ENCODE measurements around the gene ZNF831.
A peak's percentile ranks its signal among the peaks of the same experiment; 100 is the strongest.

ZNF831 gene

DNA sequence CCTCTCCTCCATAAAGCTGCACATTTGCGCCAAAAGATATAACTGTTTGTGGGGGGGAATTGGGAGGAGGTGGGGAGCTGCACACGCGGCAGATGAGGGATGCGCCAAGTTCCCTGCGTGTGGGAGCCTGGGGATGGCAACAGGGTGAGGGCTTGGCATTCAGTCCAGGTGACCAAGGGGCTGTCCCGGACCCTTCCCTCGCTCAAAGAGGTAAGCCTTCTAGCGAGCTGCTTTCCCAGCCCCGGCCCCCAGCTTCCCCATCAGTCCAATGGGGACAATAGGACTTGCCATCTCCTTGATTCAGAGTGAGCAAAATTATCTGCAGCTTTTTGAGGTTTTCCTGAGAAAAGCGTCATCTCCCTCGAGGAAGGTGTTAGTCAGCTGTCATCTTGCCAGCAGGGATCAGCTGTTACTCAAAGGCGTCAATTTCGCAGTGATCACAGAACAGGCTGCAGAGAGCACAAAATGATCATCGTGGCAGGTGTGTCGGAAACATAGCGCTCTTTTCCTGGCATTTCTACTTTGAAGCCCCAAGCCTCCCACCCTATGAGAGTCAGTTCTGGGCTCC is 21.3 kb downstream of the ZNF831 start:
- no peak overlapping the region for H3K23ac ChIP-seq (ENCODE audit: low read length in 2 of 2)
- no peak overlapping the region for H4K8ac ChIP-seq (ENCODE audit: low read length)
- H3K9me3 ChIP-seq (ENCODE audit: control insufficient read depth, low read length) = no peaks in the 10 kb centered on the region
- peak overlapping the region in 1 of 2 experiments; percentile 33 for H3K4me3 ChIP-seq (ENCODE audit: insufficient read depth in 1 of 2, low read depth in 1 of 2, low read length in 2 of 2)
- no peak overlapping the region for H3K14ac ChIP-seq (ENCODE audit: low read length in 2 of 2)
- H2BK15ac ChIP-seq (ENCODE audit: low read depth, poor library complexity, severe bottlenecking) = no peak overlapping the region
- H2AK5ac ChIP-seq (ENCODE audit: low read length, severe bottlenecking) = no peak overlapping the region
- H3K27ac ChIP-seq (ENCODE audit: low read length, poor library complexity, severe bottlenecking) = no peak overlapping the region
- H3K4ac ChIP-seq (ENCODE audit: low read depth in 1 of 2, low read length in 2 of 2) = no peak overlapping the region
- no peak overlapping the region for H3K4me2 ChIP-seq (ENCODE audit: low read length, poor library complexity, severe bottlenecking)
- H2BK12ac ChIP-seq (ENCODE audit: low read length in 2 of 2) = no peak overlapping the region
- H3K27me3 ChIP-seq (ENCODE audit: control insufficient read depth in 1 of 2, insufficient read depth in 1 of 2, low read length in 2 of 2) = peaks cover 0 to 50% of the 10 kb centered on the region in 2 experiments
- H3K79me1 ChIP-seq (replicated peaks; ENCODE audit: low read length, poor library complexity, severe bottlenecking) = no peaks in the 10 kb centered on the region
- no peaks in the 10 kb centered on the region for H3K36me3 ChIP-seq (ENCODE audit: control insufficient read depth in 1 of 2, insufficient read depth in 2 of 2, low read depth in 1 of 2, low read length in 2 of 2)
- no peaks in the 10 kb centered on the region for H3K4me1 ChIP-seq (ENCODE audit: control insufficient read depth, insufficient read depth, low read depth, low read length)
- no peak overlapping the region for H4K91ac ChIP-seq (ENCODE audit: low read length)
- H3K9ac ChIP-seq (ENCODE audit: low read length) = no peak overlapping the region
- no peak overlapping the region for H2BK5ac ChIP-seq (ENCODE audit: low read depth, low read length, poor library complexity, severe bottlenecking)
- WGBS = 81% methylated on average over 16 of the region's 16 CpGs
- H2BK120ac ChIP-seq (ENCODE audit: low read depth, low read length) = no peak overlapping the region
- H3K18ac ChIP-seq (ENCODE audit: low read depth in 1 of 2, low read length in 2 of 2) = no peak overlapping the region
- DNase-seq = no peak
- no peak overlapping the region for H2AFZ ChIP-seq (ENCODE audit: low read depth, low read length)

DNA sequence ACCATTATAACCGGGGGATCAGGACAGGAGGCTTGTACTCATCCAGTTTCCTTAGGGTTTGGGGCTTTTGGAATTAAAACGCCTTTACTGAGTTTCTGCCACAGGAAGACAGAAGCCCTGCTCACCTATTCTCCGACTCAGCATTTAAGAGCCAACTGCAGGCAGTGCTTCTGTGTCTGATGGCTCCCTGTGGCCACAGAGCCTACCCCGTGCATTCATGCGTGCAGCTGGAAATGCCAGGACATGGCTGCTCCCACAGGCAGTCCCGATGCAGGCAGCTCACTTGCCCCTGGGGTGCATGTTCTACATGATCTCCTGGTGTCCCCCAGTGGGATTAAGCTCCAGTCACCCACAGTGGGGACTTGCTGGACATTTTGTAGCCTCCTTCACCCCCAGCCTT is 22.2 kb downstream of the ZNF831 start:
- no peak for DNase-seq
- no peak overlapping the region for H3K27ac ChIP-seq (ENCODE audit: low read length, poor library complexity, severe bottlenecking)
- no peak overlapping the region for H2BK5ac ChIP-seq (ENCODE audit: low read depth, low read length, poor library complexity, severe bottlenecking)
- no peak overlapping the region for H3K14ac ChIP-seq (ENCODE audit: low read length in 2 of 2)
- WGBS = 75% methylated on average over 6 of the region's 6 CpGs
- no peak overlapping the region for H3K18ac ChIP-seq (ENCODE audit: low read depth in 1 of 2, low read length in 2 of 2)
- no peak overlapping the region for H2BK15ac ChIP-seq (ENCODE audit: low read depth, poor library complexity, severe bottlenecking)
- H3K4me3 ChIP-seq (ENCODE audit: insufficient read depth in 1 of 2, low read depth in 1 of 2, low read length in 2 of 2) = no peak overlapping the region
- H3K9ac ChIP-seq (ENCODE audit: low read length) = no peak overlapping the region
- H2AK5ac ChIP-seq (ENCODE audit: low read length, severe bottlenecking) = no peak overlapping the region
- no peaks in the 10 kb centered on the region for H3K36me3 ChIP-seq (ENCODE audit: control insufficient read depth in 1 of 2, insufficient read depth in 2 of 2, low read depth in 1 of 2, low read length in 2 of 2)
- H3K27me3 ChIP-seq (ENCODE audit: control insufficient read depth in 1 of 2, insufficient read depth in 1 of 2, low read length in 2 of 2) = peaks cover 0 to 55% of the 10 kb centered on the region in 2 experiments
- no peak overlapping the region for H4K91ac ChIP-seq (ENCODE audit: low read length)
- no peak overlapping the region for H2BK12ac ChIP-seq (ENCODE audit: low read length in 2 of 2)
- H3K4ac ChIP-seq (ENCODE audit: low read depth in 1 of 2, low read length in 2 of 2) = no peak overlapping the region
- H3K23ac ChIP-seq (ENCODE audit: low read length in 2 of 2) = no peak overlapping the region
- H3K4me2 ChIP-seq (ENCODE audit: low read length, poor library complexity, severe bottlenecking) = no peak overlapping the region
- no peak overlapping the region for H2AFZ ChIP-seq (ENCODE audit: low read depth, low read length)
- H4K8ac ChIP-seq (ENCODE audit: low read length) = no peak overlapping the region
- H3K9me3 ChIP-seq (ENCODE audit: control insufficient read depth, low read length) = no peaks in the 10 kb centered on the region
- H3K79me1 ChIP-seq (replicated peaks; ENCODE audit: low read length, poor library complexity, severe bottlenecking) = no peaks in the 10 kb centered on the region
- no peaks in the 10 kb centered on the region for H3K4me1 ChIP-seq (ENCODE audit: control insufficient read depth, insufficient read depth, low read depth, low read length)
- H2BK120ac ChIP-seq (ENCODE audit: low read depth, low read length) = no peak overlapping the region

DNA sequence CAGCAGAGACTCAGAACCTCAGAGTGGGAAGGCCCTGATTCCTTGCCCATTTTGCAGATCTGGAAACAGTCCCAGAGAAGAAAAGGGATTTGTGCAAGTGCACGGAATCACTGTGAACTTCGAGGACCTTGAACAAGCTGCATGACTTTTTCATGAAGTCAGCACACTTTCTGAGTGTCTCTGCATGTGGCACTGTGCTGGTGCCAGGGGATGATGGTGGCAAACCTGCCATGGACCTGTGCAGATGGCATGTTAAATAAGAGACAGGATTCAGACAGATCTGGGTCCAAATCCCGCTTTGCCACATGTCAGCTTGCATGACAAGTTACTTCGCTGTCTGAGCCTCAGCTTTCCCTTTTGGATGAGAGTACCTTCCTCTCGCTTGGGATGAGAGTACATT is 26.8 kb downstream of the ZNF831 start:
- no peak overlapping the region for H3K18ac ChIP-seq (ENCODE audit: low read depth in 1 of 2, low read length in 2 of 2)
- 77% methylated on average over 5 of the region's 5 CpGs for WGBS
- H3K79me1 ChIP-seq (replicated peaks; ENCODE audit: low read length, poor library complexity, severe bottlenecking) = no peaks in the 10 kb centered on the region
- no peak overlapping the region for H4K8ac ChIP-seq (ENCODE audit: low read length)
- no peak overlapping the region for H3K23ac ChIP-seq (ENCODE audit: low read length in 2 of 2)
- H3K4me1 ChIP-seq (ENCODE audit: control insufficient read depth, insufficient read depth, low read depth, low read length) = no peaks in the 10 kb centered on the region
- H3K9ac ChIP-seq (ENCODE audit: low read length) = no peak overlapping the region
- H2BK120ac ChIP-seq (ENCODE audit: low read depth, low read length) = no peak overlapping the region
- H3K27ac ChIP-seq (ENCODE audit: low read length, poor library complexity, severe bottlenecking) = no peak overlapping the region
- no peak overlapping the region for H3K4ac ChIP-seq (ENCODE audit: low read depth in 1 of 2, low read length in 2 of 2)
- no peaks in the 10 kb centered on the region for H3K9me3 ChIP-seq (ENCODE audit: control insufficient read depth, low read length)
- no peak overlapping the region for H2BK15ac ChIP-seq (ENCODE audit: low read depth, poor library complexity, severe bottlenecking)
- H4K91ac ChIP-seq (ENCODE audit: low read length) = no peak overlapping the region
- no peak overlapping the region for H3K4me2 ChIP-seq (ENCODE audit: low read length, poor library complexity, severe bottlenecking)
- H2BK5ac ChIP-seq (ENCODE audit: low read depth, low read length, poor library complexity, severe bottlenecking) = no peak overlapping the region
- no peak overlapping the region for H2AK5ac ChIP-seq (ENCODE audit: low read length, severe bottlenecking)
- no peak for DNase-seq
- no peak overlapping the region for H3K14ac ChIP-seq (ENCODE audit: low read length in 2 of 2)
- H3K4me3 ChIP-seq (ENCODE audit: insufficient read depth in 1 of 2, low read depth in 1 of 2, low read length in 2 of 2) = no peak overlapping the region
- no peaks in the 10 kb centered on the region for H3K36me3 ChIP-seq (ENCODE audit: control insufficient read depth in 1 of 2, insufficient read depth in 2 of 2, low read depth in 1 of 2, low read length in 2 of 2)
- H2BK12ac ChIP-seq (ENCODE audit: low read length in 2 of 2) = no peak overlapping the region
- H3K27me3 ChIP-seq (ENCODE audit: control insufficient read depth in 1 of 2, insufficient read depth in 1 of 2, low read length in 2 of 2) = peaks cover 0 to 45% of the 10 kb centered on the region in 2 experiments
- no peak overlapping the region for H2AFZ ChIP-seq (ENCODE audit: low read depth, low read length)

DNA sequence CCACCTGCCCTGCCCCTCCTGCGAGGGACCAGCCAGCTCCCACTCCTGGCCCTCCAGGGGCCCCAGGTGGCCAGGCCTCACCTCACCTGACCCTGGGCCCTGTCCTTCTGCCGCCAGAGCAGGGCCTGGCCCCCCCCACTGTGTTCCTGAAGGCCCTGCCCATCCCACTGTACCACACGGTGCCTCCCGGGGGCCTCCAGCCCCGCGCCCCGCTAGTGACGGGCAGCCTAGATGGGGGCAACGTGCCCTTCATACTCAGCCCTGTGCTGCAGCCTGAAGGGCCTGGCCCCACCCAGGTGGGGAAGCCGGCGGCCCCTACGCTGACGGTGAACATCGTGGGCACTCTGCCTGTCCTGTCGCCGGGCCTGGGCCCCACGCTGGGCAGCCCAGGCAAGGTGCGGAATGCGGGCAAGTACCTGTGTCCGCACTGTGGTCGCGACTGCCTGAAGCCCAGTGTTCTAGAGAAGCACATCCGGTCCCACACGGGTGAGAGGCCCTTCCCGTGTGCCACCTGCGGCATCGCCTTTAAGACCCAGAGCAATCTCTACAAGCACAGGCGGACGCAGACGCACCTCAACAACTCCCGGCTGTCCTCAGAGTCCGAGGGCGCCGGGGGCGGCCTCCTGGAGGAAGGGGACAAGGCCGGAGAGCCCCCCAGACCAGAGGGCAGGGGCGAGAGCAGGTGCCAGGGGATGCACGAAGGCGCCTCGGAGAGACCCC is 27.6 kb downstream of the ZNF831 start:
- 89% methylated on average over 39 of the region's 40 CpGs for WGBS

More for the DNA sequence above, 27.6 kb downstream of the ZNF831 start:
- H3K4ac ChIP-seq (ENCODE audit: low read depth in 1 of 2, low read length in 2 of 2) = no peak overlapping the region
- H3K9me3 ChIP-seq (ENCODE audit: control insufficient read depth, low read length) = no peaks in the 10 kb centered on the region
- H3K4me2 ChIP-seq (ENCODE audit: low read length, poor library complexity, severe bottlenecking) = no peak overlapping the region
- no peaks in the 10 kb centered on the region for H3K36me3 ChIP-seq (ENCODE audit: control insufficient read depth in 1 of 2, insufficient read depth in 2 of 2, low read depth in 1 of 2, low read length in 2 of 2)
- no peaks in the 10 kb centered on the region for H3K4me1 ChIP-seq (ENCODE audit: control insufficient read depth, insufficient read depth, low read depth, low read length)
- H3K9ac ChIP-seq (ENCODE audit: low read length) = no peak overlapping the region
- no peak overlapping the region for H3K14ac ChIP-seq (ENCODE audit: low read length in 2 of 2)
- no peak overlapping the region for H2BK15ac ChIP-seq (ENCODE audit: low read depth, poor library complexity, severe bottlenecking)
- no peak overlapping the region for H3K4me3 ChIP-seq (ENCODE audit: insufficient read depth in 1 of 2, low read depth in 1 of 2, low read length in 2 of 2)
- H3K79me1 ChIP-seq (replicated peaks; ENCODE audit: low read length, poor library complexity, severe bottlenecking) = no peaks in the 10 kb centered on the region
- H3K27ac ChIP-seq (ENCODE audit: low read length, poor library complexity, severe bottlenecking) = no peak overlapping the region
- no peak overlapping the region for H4K8ac ChIP-seq (ENCODE audit: low read length)
- no peak overlapping the region for H2BK120ac ChIP-seq (ENCODE audit: low read depth, low read length)
- no peak overlapping the region for H3K18ac ChIP-seq (ENCODE audit: low read depth in 1 of 2, low read length in 2 of 2)
- no peak for DNase-seq
- no peak overlapping the region for H2AFZ ChIP-seq (ENCODE audit: low read depth, low read length)
- no peak overlapping the region for H2BK5ac ChIP-seq (ENCODE audit: low read depth, low read length, poor library complexity, severe bottlenecking)
- no peak overlapping the region for H2AK5ac ChIP-seq (ENCODE audit: low read length, severe bottlenecking)
- no peak overlapping the region for H3K23ac ChIP-seq (ENCODE audit: low read length in 2 of 2)
- H4K91ac ChIP-seq (ENCODE audit: low read length) = no peak overlapping the region
- H3K27me3 ChIP-seq (ENCODE audit: control insufficient read depth in 1 of 2, insufficient read depth in 1 of 2, low read length in 2 of 2) = peaks cover 0 to 37% of the 10 kb centered on the region in 2 experiments
- no peak overlapping the region for H2BK12ac ChIP-seq (ENCODE audit: low read length in 2 of 2)
